ENCODE results near the gene RABGEF1. TPM values are rescaled to one million over a fixed set of nuclear protein-coding genes. Genes with fewer than 3 reads are reported as not detected.
"Not testable (repeated sequence)": the region's sequence is repeated elsewhere in the genome, so short reads cannot be mapped to it uniquely, and the experiment has no call there.

RABGEF1 gene
- total and polyA plus RNA-seq, 2 experiments from 2014 or later: 16.3 to 28.1 TPM

DNA sequence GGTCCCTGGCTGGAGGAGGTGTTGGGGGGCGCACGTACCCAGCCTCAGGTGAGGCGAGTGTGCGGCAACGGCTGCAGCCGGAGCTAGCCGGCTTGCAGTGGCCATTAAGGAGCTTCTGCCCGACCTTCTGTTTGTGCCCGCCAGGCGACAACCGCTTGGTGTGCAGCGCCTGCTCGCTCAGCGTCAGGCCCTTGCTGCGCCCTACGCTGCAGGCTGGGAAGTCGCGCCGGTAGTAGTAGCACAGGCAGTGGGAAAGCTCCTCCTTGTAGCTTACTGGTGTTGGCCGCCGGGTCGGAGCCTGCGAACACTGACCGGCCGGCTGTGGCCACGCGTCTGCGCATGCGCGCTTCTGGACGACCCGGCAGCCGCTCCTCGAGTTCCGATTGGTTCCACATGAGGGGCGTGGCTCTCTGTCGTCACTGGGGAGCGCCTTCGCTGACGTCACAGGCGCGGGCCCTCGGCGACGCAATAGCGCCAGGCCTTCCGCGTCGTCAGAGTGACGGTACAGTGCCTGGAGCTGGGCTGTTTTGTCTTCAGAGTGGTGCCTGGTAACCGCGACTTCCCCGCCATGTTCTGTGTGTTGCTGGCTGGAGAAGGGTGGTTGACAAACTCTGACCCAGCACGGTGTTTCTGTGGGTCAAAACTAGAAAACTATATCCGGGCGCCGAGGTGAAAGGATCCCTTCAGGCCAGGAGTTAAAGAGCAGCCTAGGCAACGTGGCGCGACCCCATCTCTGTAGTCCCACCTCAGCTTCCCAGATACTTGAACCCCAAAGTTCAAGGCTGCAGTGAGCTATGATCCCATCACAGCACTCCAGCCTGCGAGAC lies 104.2 kb downstream of the RABGEF1 start:
- Histone ChIP-seq H3K27ac (peak overlapping the region; percentile 98), H3K79me2 (peaks cover 6% of the 10 kb centered on the region), H3K4me1 (ENCODE audit: insufficient read depth) (peaks cover 13% of the 10 kb centered on the region), H3K9me2 (replicated peaks; ENCODE audit: insufficient read depth) (no peaks in the 10 kb centered on the region), H2AFZ (peak overlapping the region; percentile 86), H3K4me2 (peak overlapping the region; percentile 92), H3K4me3 (peak overlapping the region; percentile 83), H4K20me1 (ENCODE audit: insufficient read depth, poor library complexity, severe bottlenecking) (no peaks in the 10 kb centered on the region), H3K27me3 (no peaks in the 10 kb centered on the region), H3K9me3 (ENCODE audit: low read depth) (no peaks in the 10 kb centered on the region), H3K36me3 (replicated peaks; ENCODE audit: insufficient read depth, low read depth) (no peaks in the 10 kb centered on the region)
- DNase-seq (ENCODE audit: low spot score): peak; percentile 99
- TF ChIP-seq CTCF (IDR thresholded peaks at IDR 0.05; ENCODE audit: poor library complexity) (peak; percentile 11), EZH2 (IDR thresholded peaks at IDR 0.05; ENCODE audit: borderline replicate concordance) (no peak)
- WGBS (ENCODE audit: low lambda C conversion rate, missing lambda C conversion rate): 3% methylated on average over 60 of the region's 61 CpGs

DNA sequence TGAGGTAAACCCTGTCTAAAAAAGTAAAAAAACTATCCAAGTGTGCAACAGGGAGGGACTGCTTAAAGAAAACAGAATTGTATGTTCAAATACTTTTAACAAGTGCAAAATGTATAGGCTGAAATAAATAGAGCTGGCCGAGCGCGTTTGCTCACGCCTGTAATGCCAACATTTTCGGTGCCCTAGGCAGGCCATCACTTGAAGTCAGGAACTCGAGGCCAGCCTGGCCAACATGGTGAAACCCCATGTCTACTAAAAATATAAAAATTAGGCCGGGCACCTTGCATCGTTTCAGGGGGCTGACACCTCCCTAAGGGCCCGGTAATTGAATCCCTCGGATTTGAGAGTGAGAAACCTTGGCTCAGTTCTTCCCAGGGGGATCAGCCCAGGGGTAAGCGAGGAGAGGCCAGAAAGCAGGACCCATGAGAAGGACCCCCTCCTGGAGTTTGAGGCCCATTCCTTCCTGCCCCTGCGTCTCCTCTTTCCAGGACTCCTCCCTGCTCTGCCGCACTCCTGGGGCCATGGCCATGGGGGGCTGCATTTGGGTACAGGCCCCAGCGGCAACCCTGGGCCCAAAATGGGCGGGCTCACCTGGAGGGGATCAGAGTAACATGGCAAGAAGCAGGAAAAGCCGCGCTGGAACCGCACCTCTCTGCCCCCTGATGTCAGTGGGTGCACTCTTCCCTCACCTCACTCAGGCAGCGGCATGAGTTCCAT lies 105.0 kb downstream of the RABGEF1 start:
- Histone ChIP-seq H4K20me1 (ENCODE audit: insufficient read depth, poor library complexity, severe bottlenecking) (no peaks in the 10 kb centered on the region), H3K9me3 (ENCODE audit: low read depth) (no peaks in the 10 kb centered on the region), H3K27me3 (no peaks in the 10 kb centered on the region), H3K27ac (peak overlapping the region; percentile 98), H3K9me2 (replicated peaks; ENCODE audit: insufficient read depth) (no peaks in the 10 kb centered on the region), H3K79me2 (peaks cover 6% of the 10 kb centered on the region), H3K4me3 (peak overlapping the region; percentile 68), H3K36me3 (replicated peaks; ENCODE audit: insufficient read depth, low read depth) (no peaks in the 10 kb centered on the region), H2AFZ (peak overlapping the region; percentile 61), H3K4me1 (ENCODE audit: insufficient read depth) (peaks cover 13% of the 10 kb centered on the region), H3K4me2 (peak overlapping the region; percentile 84)
- DNase-seq (ENCODE audit: low spot score): no peak
- TF ChIP-seq EZH2phosphoT487 (IDR thresholded peaks at IDR 0.05; ENCODE audit: low read depth, severe bottlenecking, unreplicated experiment) (no peak), EZH2 (IDR thresholded peaks at IDR 0.05; ENCODE audit: borderline replicate concordance) (no peak), CTCF (IDR thresholded peaks at IDR 0.05; ENCODE audit: poor library complexity) (no peak)
- WGBS (ENCODE audit: low lambda C conversion rate, missing lambda C conversion rate): 90% methylated on average over 19 of the region's 19 CpGs

DNA sequence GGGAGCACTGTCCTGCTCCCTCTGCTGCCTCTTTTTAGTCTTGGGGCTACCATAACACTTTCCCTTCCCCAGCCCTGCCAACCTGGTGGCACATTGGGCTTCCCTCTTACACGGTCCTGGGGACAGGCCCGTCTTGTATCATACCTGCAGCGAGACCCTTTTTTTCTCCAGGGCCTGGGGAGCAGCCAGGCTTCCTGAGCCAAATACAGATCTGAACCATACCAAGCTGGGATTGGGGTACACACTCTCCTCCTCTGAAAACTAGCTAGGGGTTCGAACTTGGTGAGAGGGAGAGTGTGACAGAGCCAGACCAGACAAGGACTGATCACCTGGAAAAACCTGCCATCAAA lies 105.5 kb downstream of the RABGEF1 start:
- H3K9me3 ChIP-seq (ENCODE audit: low read depth); H3K4me3 ChIP-seq; H3K27me3 ChIP-seq; H3K9me2 ChIP-seq (replicated peaks; ENCODE audit: insufficient read depth); H2AFZ ChIP-seq; H3K27ac ChIP-seq; H4K20me1 ChIP-seq (ENCODE audit: insufficient read depth, poor library complexity, severe bottlenecking); H3K79me2 ChIP-seq; DNase-seq (ENCODE audit: low spot score); H3K4me2 ChIP-seq; H3K36me3 ChIP-seq (replicated peaks; ENCODE audit: insufficient read depth, low read depth): not testable (repeated sequence)
- 96% methylated on average over 4 of the region's 4 CpGs for WGBS (ENCODE audit: low lambda C conversion rate, missing lambda C conversion rate)
- peaks cover 13% of the 10 kb centered on the region for H3K4me1 ChIP-seq (ENCODE audit: insufficient read depth)

DNA sequence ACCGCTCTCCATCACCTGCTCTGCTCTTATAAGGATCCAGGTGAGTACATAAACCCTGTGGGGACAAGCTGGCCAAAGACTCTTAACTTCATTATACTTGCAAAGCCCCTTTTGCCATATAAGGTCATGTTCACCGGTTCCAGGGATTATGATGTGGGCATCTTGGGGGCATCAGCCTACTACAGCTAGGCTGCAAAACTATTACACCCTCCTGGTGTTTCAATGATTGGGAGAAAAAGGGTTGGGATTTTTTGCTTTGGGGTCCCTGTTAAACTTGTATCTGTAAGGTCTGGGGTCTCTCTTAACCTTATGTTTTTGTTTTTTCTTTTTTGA lies 107.0 kb downstream of the RABGEF1 start:
- H3K27me3 ChIP-seq; H3K79me2 ChIP-seq; H3K9me2 ChIP-seq (replicated peaks; ENCODE audit: insufficient read depth); H3K4me3 ChIP-seq; H3K36me3 ChIP-seq (replicated peaks; ENCODE audit: insufficient read depth, low read depth); DNase-seq (ENCODE audit: low spot score); H4K20me1 ChIP-seq (ENCODE audit: insufficient read depth, poor library complexity, severe bottlenecking); H3K4me2 ChIP-seq; H3K27ac ChIP-seq; H3K9me3 ChIP-seq (ENCODE audit: low read depth); H2AFZ ChIP-seq: not testable (repeated sequence)
- H3K4me1 ChIP-seq (ENCODE audit: insufficient read depth): peaks cover 13% of the 10 kb centered on the region
- WGBS (ENCODE audit: low lambda C conversion rate, missing lambda C conversion rate): 16% methylated on average over 1 of the region's 2 CpGs

Measured in hepatocyte (in vitro differentiated cells).